ENCODE data around the gene AARS1.
"Not testable (repeated sequence)": the region's sequence is repeated elsewhere in the genome, so short reads cannot be mapped to it uniquely, and the experiment has no call there.

The AARS1 gene

GRCh38 chr16:70289229-70290094 lies at the start of gene AARS1:
TSS of gene AARS1 (minus strand) at chr16:70289506. CDS start at chr16:70282763, 6,743 bp downstream.
- peak; percentile 73 for DNase-seq (ENCODE audit: low read depth)

GRCh38 chr16:70337814-70338213 lies 48.5 kb upstream of the AARS1 start:
- no peak for DNase-seq (ENCODE audit: low read depth)

- DNase-seq (ENCODE audit: low read depth), result not testable (repeated sequence)
Measured at GRCh38 chr16:70332728-70333127, 43.4 kb upstream of the AARS1 start.

GRCh38 chr16:70331588-70332358 lies 42.5 kb upstream of the AARS1 start:
- no peak for DNase-seq (ENCODE audit: low read depth)

- DNase-seq (ENCODE audit: low read depth), result no peak
Measured at GRCh38 chr16:70331091-70331490, 41.8 kb upstream of the AARS1 start.

- DNase-seq (ENCODE audit: low read depth), result no peak
Measured at GRCh38 chr16:70324998-70325747, 35.9 kb upstream of the AARS1 start.

- no peak for DNase-seq (ENCODE audit: low read depth)
Measured at GRCh38 chr16:70320121-70320520, 30.8 kb upstream of the AARS1 start.

GRCh38 chr16:70307726-70308125 lies 18.4 kb upstream of the AARS1 start:
- not testable (repeated sequence) for DNase-seq (ENCODE audit: low read depth)

GRCh38 chr16:70306880-70307279 lies 17.6 kb upstream of the AARS1 start:
- no peak for DNase-seq (ENCODE audit: low read depth)

- no peak for DNase-seq (ENCODE audit: low read depth)
Measured at GRCh38 chr16:70304892-70305448, 15.7 kb upstream of the AARS1 start.

- DNase-seq (ENCODE audit: low read depth), result no peak
Measured at GRCh38 chr16:70302745-70303144, 13.4 kb upstream of the AARS1 start.

- no peak for DNase-seq (ENCODE audit: low read depth)
Measured at GRCh38 chr16:70301121-70301520, 11.8 kb upstream of the AARS1 start.

GRCh38 chr16:70298988-70299938 lies 10.0 kb upstream of the AARS1 start, which contains the start of gene DDX19B:
TSS of gene DDX19B (plus strand) at chr16:70299186. CDS start at chr16:70299298, 112 bp downstream.
- DNase-seq (ENCODE audit: low read depth), result peak; percentile 31

- no peak for DNase-seq (ENCODE audit: low read depth)
Measured at GRCh38 chr16:70295634-70296033, 6.3 kb upstream of the AARS1 start.

GRCh38 chr16:70294385-70295025 lies 5.2 kb upstream of the AARS1 start:
- DNase-seq (ENCODE audit: low read depth), result no peak

- not testable (repeated sequence) for DNase-seq (ENCODE audit: low read depth)
Measured at GRCh38 chr16:70292148-70292547, 2.8 kb upstream of the AARS1 start.

GRCh38 chr16:70290949-70291519 lies 1.7 kb upstream of the AARS1 start:
- DNase-seq (ENCODE audit: low read depth), result no peak

GRCh38 chr16:70287304-70287971 lies 1.9 kb downstream of the AARS1 start:
- not testable (repeated sequence) for DNase-seq (ENCODE audit: low read depth)

- no peak for DNase-seq (ENCODE audit: low read depth)
Measured at GRCh38 chr16:70276392-70276791, 12.9 kb downstream of the AARS1 start.
